CD1c-positive myeloid dendritic cell (primary cell): ENCODE data around the gene NMT1.

ENCODE experiments used
- DNase-seq: peaks from one replicate; pipeline ENCODE4 v3.0.0-alpha.2; 2016; ENCODE audit errors: extremely low spot score

NMT1 gene

GRCh38 chr17:45081047-45081703 is 20.1 kb downstream of the NMT1 start:
- DNase-seq: no peak

GRCh38 chr17:45086391-45086790 is 25.3 kb downstream of the NMT1 start:
- DNase-seq: no peak

GRCh38 chr17:45086865-45087503 is 25.9 kb downstream of the NMT1 start:
- DNase-seq: no peak

- DNase-seq: no peak
These were observed 26.4 kb downstream of the NMT1 start for GRCh38 chr17:45087504-45087975.

- no peak for DNase-seq
These were observed 26.9 kb downstream of the NMT1 start for GRCh38 chr17:45087978-45088377.

GRCh38 chr17:45088741-45089140 is 27.6 kb downstream of the NMT1 start:
- no peak for DNase-seq

- DNase-seq: no peak
These were observed 29.6 kb downstream of the NMT1 start for GRCh38 chr17:45090711-45091110.

GRCh38 chr17:45091778-45092425 is 30.8 kb downstream of the NMT1 start:
- DNase-seq: no peak

- no peak for DNase-seq
These were observed 31.9 kb downstream of the NMT1 start for GRCh38 chr17:45092911-45093430.

- DNase-seq: no peak
These were observed 32.5 kb downstream of the NMT1 start for GRCh38 chr17:45093444-45094110.

GRCh38 chr17:45096141-45096540 is 35.0 kb downstream of the NMT1 start:
- peak; percentile 4 for DNase-seq

GRCh38 chr17:45096926-45097325 is 35.8 kb downstream of the NMT1 start:
- no peak for DNase-seq

- no peak for DNase-seq
These were observed 37.2 kb downstream of the NMT1 start for GRCh38 chr17:45098081-45098868.

GRCh38 chr17:45098869-45099616 is 37.9 kb downstream of the NMT1 start:
- DNase-seq: peak; percentile 68

- DNase-seq: no peak
These were observed 40.4 kb downstream of the NMT1 start for GRCh38 chr17:45101546-45101882.

GRCh38 chr17:45101883-45102811 is 41.0 kb downstream of the NMT1 start:
- no peak for DNase-seq

GRCh38 chr17:45102856-45103255 is 41.7 kb downstream of the NMT1 start:
- no peak for DNase-seq

GRCh38 chr17:45103269-45103795 is 42.2 kb downstream of the NMT1 start:
- DNase-seq: no peak

- no peak for DNase-seq
These were observed 42.9 kb downstream of the NMT1 start for GRCh38 chr17:45104029-45104428.
